GM21423 (cell line): Measurements from ENCODE around the gene PC.

Experiments used
- ATAC-seq: cut with Tn5 transposase; IDR thresholded peaks from one replicate; pipeline ENCODE4 v1.9.1; 2021; ENCODE audit warnings: mild to moderate bottlenecking, moderate library complexity; ENCODE audit not compliant: unreplicated experiment

Gene PC

GRCh38 chr11:66956689-66957290 is 1.4 kb downstream of the PC start:
- ATAC-seq: no peak

- ATAC-seq: no peak
Measured at GRCh38 chr11:66953081-66953833, 4.9 kb downstream of the PC start.

GRCh38 chr11:66951927-66952337 is 6.3 kb downstream of the PC start:
- ATAC-seq: no peak

GRCh38 chr11:66951135-66951534 is 7.0 kb downstream of the PC start:
- no peak for ATAC-seq

GRCh38 chr11:66950112-66950535 is 8.1 kb downstream of the PC start:
- ATAC-seq: no peak

GRCh38 chr11:66938582-66939135 is 19.5 kb downstream of the PC start:
- ATAC-seq: no peak

GRCh38 chr11:66937193-66937733 is 20.9 kb downstream of the PC start:
- ATAC-seq: no peak

- ATAC-seq: no peak
Measured at GRCh38 chr11:66936311-66936711, 21.9 kb downstream of the PC start.

- ATAC-seq: no peak
Measured at GRCh38 chr11:66934950-66935779, 23.0 kb downstream of the PC start.

GRCh38 chr11:66933531-66933930 is 24.7 kb downstream of the PC start:
- ATAC-seq: no peak

GRCh38 chr11:66932543-66932942 is 25.6 kb downstream of the PC start:
- no peak for ATAC-seq

GRCh38 chr11:66929753-66930152 is 28.4 kb downstream of the PC start:
- ATAC-seq: no peak

- ATAC-seq: no peak
Measured at GRCh38 chr11:66924272-66924671, 33.9 kb downstream of the PC start.

- no peak for ATAC-seq
Measured at GRCh38 chr11:66922551-66922950, 35.6 kb downstream of the PC start.

GRCh38 chr11:66920978-66921784 is 37.0 kb downstream of the PC start:
- ATAC-seq: no peak

- no peak for ATAC-seq
Measured at GRCh38 chr11:66919923-66920322, 38.3 kb downstream of the PC start.

GRCh38 chr11:66918741-66919140 is 39.4 kb downstream of the PC start:
- ATAC-seq: no peak

GRCh38 chr11:66915866-66916265 is 42.3 kb downstream of the PC start:
- ATAC-seq: no peak

GRCh38 chr11:66915046-66915832 is 42.9 kb downstream of the PC start:
- ATAC-seq: no peak

GRCh38 chr11:66914505-66914904 is 43.7 kb downstream of the PC start:
- no peak for ATAC-seq
